ENCODE measurements around the gene GJA3.
"Not testable (repeated sequence)": the region's sequence is repeated elsewhere in the genome, so short reads cannot be mapped to it uniquely, and the experiment has no call there.

Gene GJA3

DNA sequence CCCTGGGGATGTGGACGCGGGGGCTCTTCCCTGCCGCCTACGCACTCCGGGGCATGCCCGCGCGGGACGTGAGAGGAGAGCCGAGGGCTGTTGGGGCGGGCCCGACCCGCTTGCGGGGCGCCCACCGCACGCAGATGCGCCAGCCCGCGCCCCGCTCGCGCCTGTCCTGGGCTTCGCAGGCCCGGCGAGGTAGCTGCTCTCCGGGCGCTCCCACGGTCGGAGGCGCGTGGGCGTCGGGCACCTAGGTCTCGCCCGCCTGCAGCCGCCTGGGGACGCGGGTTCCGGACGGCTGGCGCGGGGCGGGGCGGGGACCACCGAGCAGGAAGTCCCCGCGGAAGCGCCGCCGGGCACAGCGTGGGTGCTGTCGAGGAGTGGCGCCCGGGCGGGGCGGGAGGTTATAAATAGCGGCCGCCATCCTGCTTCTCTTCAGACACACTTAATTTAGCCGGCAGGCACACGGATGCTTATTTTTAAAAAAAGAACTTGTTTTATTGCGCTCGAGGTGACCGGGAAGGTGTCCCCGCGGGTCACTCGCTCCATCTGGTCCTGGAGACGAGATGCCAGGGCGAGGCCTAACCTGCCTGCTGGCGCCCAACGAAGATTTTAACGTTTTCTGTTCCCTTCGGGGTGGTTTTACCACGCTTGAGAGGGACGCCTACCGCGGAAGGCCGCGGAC is 561 bp upstream of the GJA3 start:
- no peak overlapping the region for H3K27ac Mint-ChIP-seq
- no peaks in the 10 kb centered on the region for H3K36me3 Mint-ChIP-seq (ENCODE audit: low read depth)
- TF ChIP-seq, protein P1, sequence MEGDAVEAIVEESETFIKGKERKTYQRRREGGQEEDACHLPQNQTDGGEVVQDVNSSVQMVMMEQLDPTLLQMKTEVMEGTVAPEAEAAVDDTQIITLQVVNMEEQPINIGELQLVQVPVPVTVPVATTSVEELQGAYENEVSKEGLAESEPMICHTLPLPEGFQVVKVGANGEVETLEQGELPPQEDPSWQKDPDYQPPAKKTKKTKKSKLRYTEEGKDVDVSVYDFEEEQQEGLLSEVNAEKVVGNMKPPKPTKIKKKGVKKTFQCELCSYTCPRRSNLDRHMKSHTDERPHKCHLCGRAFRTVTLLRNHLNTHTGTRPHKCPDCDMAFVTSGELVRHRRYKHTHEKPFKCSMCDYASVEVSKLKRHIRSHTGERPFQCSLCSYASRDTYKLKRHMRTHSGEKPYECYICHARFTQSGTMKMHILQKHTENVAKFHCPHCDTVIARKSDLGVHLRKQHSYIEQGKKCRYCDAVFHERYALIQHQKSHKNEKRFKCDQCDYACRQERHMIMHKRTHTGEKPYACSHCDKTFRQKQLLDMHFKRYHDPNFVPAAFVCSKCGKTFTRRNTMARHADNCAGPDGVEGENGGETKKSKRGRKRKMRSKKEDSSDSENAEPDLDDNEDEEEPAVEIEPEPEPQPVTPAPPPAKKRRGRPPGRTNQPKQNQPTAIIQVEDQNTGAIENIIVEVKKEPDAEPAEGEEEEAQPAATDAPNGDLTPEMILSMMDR (IDR thresholded peaks at IDR 0.05) = no peak
- peak; percentile 59 for DNase-seq
- peaks cover 80% of the 10 kb centered on the region for H3K27me3 Mint-ChIP-seq (ENCODE audit: low read depth, poor library complexity)
- H3K4me1 Mint-ChIP-seq = peaks cover 29% of the 10 kb centered on the region
- no peaks in the 10 kb centered on the region for H3K9me3 Mint-ChIP-seq
- H3K4me3 Mint-ChIP-seq = peak overlapping the region; percentile 68

GRCh38 chr13:20159646-20160305 is 1.1 kb downstream of the GJA3 start:
- Mint-ChIP-seq H3K27ac (no peak overlapping the region), H3K9me3 (no peaks in the 10 kb centered on the region), H3K4me1 (peaks cover 15% of the 10 kb centered on the region), H3K36me3 (ENCODE audit: low read depth) (no peaks in the 10 kb centered on the region), H3K4me3 (peak overlapping the region; percentile 83), H3K27me3 (ENCODE audit: low read depth, poor library complexity) (peaks cover 85% of the 10 kb centered on the region)
- TF ChIP-seq, protein P1 (IDR thresholded peaks at IDR 0.05) = no peak
- no peak for DNase-seq

DNA sequence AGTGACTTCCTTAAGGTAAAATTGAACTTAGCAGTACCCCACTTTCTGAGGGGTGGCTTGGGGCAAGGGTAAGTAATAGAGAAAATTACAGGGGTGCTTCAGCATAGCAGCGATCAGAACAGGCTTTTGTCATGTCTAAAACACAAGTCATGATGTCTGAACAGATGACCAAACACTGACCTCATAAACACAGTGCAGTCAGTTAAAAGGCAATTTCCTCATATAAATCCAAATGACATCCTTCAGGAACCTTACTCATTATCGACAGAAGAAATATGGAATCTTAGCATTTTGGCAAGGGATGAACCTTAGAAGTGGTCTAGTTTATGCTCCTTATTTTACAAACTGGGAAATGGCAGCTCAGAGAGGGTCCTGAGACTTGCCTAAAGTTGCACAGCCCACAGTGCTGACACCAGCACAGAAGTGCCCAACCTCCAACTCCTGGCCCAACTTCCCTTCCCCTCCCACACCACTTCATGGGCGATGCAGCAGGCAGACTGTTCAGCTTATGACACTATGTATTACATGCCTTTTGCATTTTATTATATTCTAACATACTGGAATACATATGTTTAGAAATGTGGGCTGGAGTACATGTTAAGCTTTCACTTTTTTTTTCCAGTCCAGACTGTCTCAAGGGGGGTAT is 3.6 kb downstream of the GJA3 start:
- H3K9me3 Mint-ChIP-seq = no peaks in the 10 kb centered on the region

GRCh38 chr13:20156702-20157101 is 4.2 kb downstream of the GJA3 start:
- no peaks in the 10 kb centered on the region for H3K36me3 Mint-ChIP-seq (ENCODE audit: low read depth)
- H3K27me3 Mint-ChIP-seq (ENCODE audit: low read depth, poor library complexity) = peaks cover 70% of the 10 kb centered on the region

More for the DNA sequence above, 3.6 kb downstream of the GJA3 start:
- TF ChIP-seq, protein P1 (IDR thresholded peaks at IDR 0.05) = no peak
- no peak overlapping the region for H3K4me3 Mint-ChIP-seq
- DNase-seq = no peak
- H3K27me3 Mint-ChIP-seq (ENCODE audit: low read depth, poor library complexity) = peaks cover 76% of the 10 kb centered on the region
- peaks cover 15% of the 10 kb centered on the region for H3K4me1 Mint-ChIP-seq
- H3K27ac Mint-ChIP-seq = no peak overlapping the region
- no peaks in the 10 kb centered on the region for H3K36me3 Mint-ChIP-seq (ENCODE audit: low read depth)

DNA sequence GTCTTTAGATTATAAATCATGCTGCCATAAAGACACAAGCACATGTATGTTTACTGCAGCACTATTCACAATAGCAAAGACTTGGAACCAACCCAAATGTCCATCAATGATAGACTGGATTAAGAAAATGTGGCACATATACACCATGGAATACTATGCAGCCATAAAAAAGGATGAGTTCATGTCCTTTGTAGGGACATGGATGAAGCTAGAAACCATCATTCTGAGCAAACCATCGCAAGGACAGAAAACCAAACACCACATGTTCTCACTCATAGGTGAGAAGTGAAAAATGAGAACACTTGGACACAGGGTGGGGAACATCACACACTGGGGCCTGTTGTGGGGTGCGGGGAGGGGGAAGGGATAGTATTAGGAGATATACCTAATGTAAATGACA is 7.6 kb downstream of the GJA3 start:
- not testable (repeated sequence) for H3K36me3 Mint-ChIP-seq (ENCODE audit: low read depth); DNase-seq; H3K4me3 Mint-ChIP-seq; H3K27ac Mint-ChIP-seq; H3K9me3 Mint-ChIP-seq
- peaks cover 49% of the 10 kb centered on the region for H3K27me3 Mint-ChIP-seq (ENCODE audit: low read depth, poor library complexity)
- H3K4me1 Mint-ChIP-seq = peaks cover 22% of the 10 kb centered on the region

More at GRCh38 chr13:20156702-20157101, 4.2 kb downstream of the GJA3 start:
- H3K4me1 Mint-ChIP-seq = peaks cover 15% of the 10 kb centered on the region
- no peak overlapping the region for H3K4me3 Mint-ChIP-seq
- H3K9me3 Mint-ChIP-seq = no peaks in the 10 kb centered on the region
- no peak for DNase-seq
- H3K27ac Mint-ChIP-seq = no peak overlapping the region
- TF ChIP-seq, protein P1 (IDR thresholded peaks at IDR 0.05) = no peak

DNA sequence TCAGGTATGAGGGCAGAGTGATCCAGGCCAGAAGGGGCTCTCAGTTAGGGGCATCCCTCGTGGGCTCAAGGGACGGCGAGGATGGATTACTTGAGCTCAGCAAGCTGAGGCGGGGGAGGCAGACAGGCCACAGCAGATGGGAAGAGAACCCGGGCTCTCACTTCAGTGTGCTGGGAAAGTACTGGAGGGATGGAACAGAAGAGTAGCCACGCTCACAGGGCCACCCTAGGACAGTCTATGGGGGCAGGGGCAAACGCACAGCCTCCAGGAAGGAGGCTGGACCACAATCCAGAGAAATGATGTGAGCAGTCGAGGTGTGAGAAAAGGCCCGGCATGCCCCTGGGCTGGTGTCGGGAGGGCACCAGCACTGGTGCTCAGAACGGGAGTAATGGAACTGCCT is 9.2 kb downstream of the GJA3 start:
- TF ChIP-seq, protein P1 (IDR thresholded peaks at IDR 0.05) = no peak
- H3K36me3 Mint-ChIP-seq (ENCODE audit: low read depth) = no peaks in the 10 kb centered on the region
- DNase-seq = no peak
- no peaks in the 10 kb centered on the region for H3K9me3 Mint-ChIP-seq
- H3K4me1 Mint-ChIP-seq = peaks cover 23% of the 10 kb centered on the region
- H3K4me3 Mint-ChIP-seq = no peak overlapping the region
- H3K27ac Mint-ChIP-seq = no peak overlapping the region
- peaks cover 37% of the 10 kb centered on the region for H3K27me3 Mint-ChIP-seq (ENCODE audit: low read depth, poor library complexity)
